Measurements from ENCODE around the gene EPHB3. TPM values are rescaled to one million over a fixed set of nuclear protein-coding genes. Genes with fewer than 3 reads are reported as not detected.

Gene EPHB3
- total RNA-seq, 2 donors from 2014 or later = 40.1 to 64.2 TPM

GRCh38 chr3:184545769-184546168, 15.8 kb upstream of the EPHB3 start:
- TF ChIP-seq CTCF (IDR thresholded peaks at IDR 0.05) = no peak
- intact Hi-C loops (cut with DNase I) = loop anchor here (10.0 kb wide), 1 partner anchor 131 kb away; no protein-coding TSS in a partner anchor
- Histone ChIP-seq H3K9me3 (no peaks in the 10 kb centered on the region), H3K27ac (no peak overlapping the region), H3K4me1 (no peaks in the 10 kb centered on the region), H3K4me3 (no peak overlapping the region), H3K36me3 (no peaks in the 10 kb centered on the region), H3K27me3 (no peaks in the 10 kb centered on the region), H3K9ac (ENCODE audit: low read depth in 2 of 2, low read length in 2 of 2) (no peak overlapping the region)
- DNase-seq = no peak

GRCh38 chr3:184546252-184546651, 15.3 kb upstream of the EPHB3 start:
- no peak for DNase-seq
- intact Hi-C loops (cut with DNase I) = loop anchor here (10.0 kb wide), 1 partner anchor 131 kb away; no protein-coding TSS in a partner anchor
- H3K4me1 ChIP-seq = no peaks in the 10 kb centered on the region

GRCh38 chr3:184549796-184550577, 11.6 kb upstream of the EPHB3 start:
- no peaks in the 10 kb centered on the region for H3K9me3 ChIP-seq
- H3K36me3 ChIP-seq = no peaks in the 10 kb centered on the region
- no peaks in the 10 kb centered on the region for H3K4me1 ChIP-seq
- H3K9ac ChIP-seq (ENCODE audit: low read depth in 2 of 2, low read length in 2 of 2) = no peak overlapping the region
- H3K27ac ChIP-seq = no peak overlapping the region
- TF ChIP-seq CTCF (IDR thresholded peaks at IDR 0.05) = no peak
- no peak for DNase-seq
- no peak overlapping the region for H3K4me3 ChIP-seq
- intact Hi-C loops (cut with DNase I) = loop anchor here (10.0 kb wide), 1 partner anchor 135 kb away; no protein-coding TSS in a partner anchor
- H3K27me3 ChIP-seq = no peaks in the 10 kb centered on the region

More at GRCh38 chr3:184546252-184546651, 15.3 kb upstream of the EPHB3 start:
- no peaks in the 10 kb centered on the region for H3K36me3 ChIP-seq
- no peak for TF ChIP-seq CTCF (IDR thresholded peaks at IDR 0.05)
- no peak overlapping the region for H3K27ac ChIP-seq
- H3K9ac ChIP-seq (ENCODE audit: low read depth in 2 of 2, low read length in 2 of 2) = no peak overlapping the region
- no peak overlapping the region for H3K4me3 ChIP-seq
- no peaks in the 10 kb centered on the region for H3K27me3 ChIP-seq
- H3K9me3 ChIP-seq = no peaks in the 10 kb centered on the region

- Histone ChIP-seq H3K9me3 (no peaks in the 10 kb centered on the region), H3K36me3 (no peaks in the 10 kb centered on the region), H3K9ac (ENCODE audit: low read depth in 2 of 2, low read length in 2 of 2) (no peak overlapping the region), H3K4me3 (no peak overlapping the region), H3K4me1 (no peaks in the 10 kb centered on the region), H3K27me3 (no peaks in the 10 kb centered on the region), H3K27ac (no peak overlapping the region)
- DNase-seq = no peak
- intact Hi-C loops (cut with DNase I) = no loop called here
- no peak for TF ChIP-seq CTCF (IDR thresholded peaks at IDR 0.05)
These were observed 10.5 kb upstream of the EPHB3 start for GRCh38 chr3:184551103-184551502.

- TF ChIP-seq CTCF (IDR thresholded peaks at IDR 0.05) = no peak
- no peaks in the 10 kb centered on the region for H3K36me3 ChIP-seq
- H3K9ac ChIP-seq (ENCODE audit: low read depth in 2 of 2, low read length in 2 of 2) = no peak overlapping the region
- intact Hi-C loops (cut with DNase I) = no loop called here
- no peaks in the 10 kb centered on the region for H3K27me3 ChIP-seq
- H3K4me1 ChIP-seq = no peaks in the 10 kb centered on the region
- H3K9me3 ChIP-seq = no peaks in the 10 kb centered on the region
- no peak for DNase-seq
- no peak overlapping the region for H3K4me3 ChIP-seq
- H3K27ac ChIP-seq = no peak overlapping the region
These were observed 9.8 kb upstream of the EPHB3 start for GRCh38 chr3:184551614-184552256.
